Liver (tissue), 9 donors: ENCODE measurements around the gene APBB1. TPM values are rescaled to one million over a fixed set of nuclear protein-coding genes. Genes with fewer than 3 reads are reported as not detected.

Source experiments
- DNase-seq: peaks from one replicate; pipeline ENCODE4 v3.0.0-alpha.2; 2017; ENCODE audit warnings: low spot score
- H3K27ac ChIP-seq, 2 donors: one replicate each; pipeline ENCODE4 v1.7.0; 2013; ENCODE audit warnings: inconsistent platforms in 2 of 2, low read length in 2 of 2, control low read depth in 1 of 2, low read depth in 1 of 2, mild to moderate bottlenecking in 1 of 2
- H3K27me3 ChIP-seq, 4 donors: one replicate each; pipeline versions ENCODE4 v1.6.1 to v1.7.0; 2013; ENCODE audit warnings: low read length in 3 of 4, inconsistent platforms in 1 of 4, mild to moderate bottlenecking in 1 of 4, moderate library complexity in 1 of 4; ENCODE audit not compliant: control insufficient read depth in 4 of 4, insufficient read depth in 4 of 4
- H3K36me3 ChIP-seq, 4 donors: one replicate each; pipeline versions ENCODE4 v1.6.1 to v1.7.0; 2013; ENCODE audit warnings: low read length in 3 of 4, mild to moderate bottlenecking in 3 of 4, low read depth in 1 of 4, moderate library complexity in 1 of 4; ENCODE audit not compliant: control insufficient read depth in 4 of 4, insufficient read depth in 3 of 4
- H3K4me1 ChIP-seq, 4 donors: one replicate each; pipeline versions ENCODE4 v1.6.1 to v1.7.0; 2013; ENCODE audit warnings: low read length in 3 of 4, mild to moderate bottlenecking in 3 of 4, moderate library complexity in 1 of 4; ENCODE audit not compliant: control insufficient read depth in 4 of 4, insufficient read depth in 4 of 4
- H3K4me3 ChIP-seq, 3 donors: one replicate each; pipeline versions ENCODE4 v1.6.1 to v1.7.0; 2013; ENCODE audit warnings: low read length in 3 of 3, control low read depth in 1 of 3, low read depth in 1 of 3, mild to moderate bottlenecking in 1 of 3
- H3K9ac ChIP-seq, 2 donors: one replicate each; pipeline ENCODE4 v1.7.0; 2013; ENCODE audit warnings: low read length in 2 of 2, mild to moderate bottlenecking in 2 of 2, moderate library complexity in 2 of 2, control low read depth in 1 of 2, low read depth in 1 of 2
- H3K9me3 ChIP-seq, 4 donors: one replicate each; pipeline versions ENCODE4 v1.6.1 to v1.7.0; 2013; ENCODE audit warnings: low read length in 3 of 4; ENCODE audit not compliant: control insufficient read depth in 4 of 4
- EGR1 ChIP-seq, 2 donors: IDR thresholded peaks; 2 replicates each; pipeline ENCODE4 v1.6.1; 2016 to 2018; ENCODE audit warnings: antibody characterized with exemption in 2 of 2, low read depth in 2 of 2
- FOXA1 ChIP-seq: IDR thresholded peaks from 2 replicates; pipeline ENCODE4 v1.6.1; 2016; ENCODE audit warnings: antibody characterized with exemption
- FOXA2 ChIP-seq: IDR thresholded peaks from 2 replicates; pipeline ENCODE4 v1.6.1; 2016; ENCODE audit warnings: antibody characterized with exemption
- GABPA ChIP-seq, 2 donors: IDR thresholded peaks in 1 of 2; conservative IDR thresholded peaks in 1 of 2; 2 replicates each; pipeline ENCODE4 v1.6.1; 2016; ENCODE audit warnings: antibody characterized with exemption in 2 of 2, mild to moderate bottlenecking in 1 of 2, moderate library complexity in 1 of 2
- HNF4G ChIP-seq: IDR thresholded peaks from 2 replicates; pipeline ENCODE4 v1.6.1; 2016; ENCODE audit warnings: antibody characterized with exemption
- JUND ChIP-seq, 2 donors: IDR thresholded peaks; 2 replicates each; pipeline ENCODE4 v1.6.1; 2016; ENCODE audit warnings: antibody characterized with exemption in 2 of 2
- NR2F2 ChIP-seq: IDR thresholded peaks from 2 replicates; pipeline ENCODE4 v1.6.1; 2016; ENCODE audit warnings: antibody characterized with exemption
- RXRA ChIP-seq, 2 donors: IDR thresholded peaks; 2 replicates each; pipeline ENCODE4 v1.6.1; 2017 to 2018; ENCODE audit warnings: antibody characterized with exemption in 2 of 2, mild to moderate bottlenecking in 1 of 2
- SP1 ChIP-seq: IDR thresholded peaks from 2 replicates; pipeline ENCODE4 v1.6.1; 2018; ENCODE audit warnings: antibody characterized with exemption, mild to moderate bottlenecking
- TAF1 ChIP-seq: conservative IDR thresholded peaks from 2 replicates; pipeline ENCODE4 v1.6.1; 2016; ENCODE audit warnings: antibody characterized with exemption, mild to moderate bottlenecking
- WGBS: extraction: QIAGEN DNeasy Blood & Tissue Kit; methylation state at CpG from one replicate; pipeline ENCODE4 v1.1.7; 2013; 5-methylcytosine and 5-hydroxymethylcytosine counted together
- polyA plus RNA-seq, 2 donors: library from polyadenylated mRNA; stranded (reverse) in 1 of 2; unstranded in 1 of 2; fragments of 200-250 nt in 1 of 2; fragments of >200 nt in 1 of 2; fragmentation: Nextera tagmentation in 1 of 2; extraction: Ambion mirVana in 1 of 2; gene quantifications; one replicate each; pipeline versions ENCODE4 v1.2.1 to v1.2.3, GENCODE V29; 2013 to 2015
- total RNA-seq, 2 donors: library from RNA; depleted of rRNA; stranded (reverse); fragments of >200 nt; gene quantifications; one replicate each; pipeline ENCODE4 v1.2.3, GENCODE V29; 2014
- TF ChIP-seq, protein P1 (sequence below): IDR thresholded peaks from 2 replicates; pipeline ENCODE4 v1.6.1; 2016; ENCODE audit warnings: antibody characterized with exemption
- TF ChIP-seq, protein P2 (sequence below): fragments of 150-350 bp; IDR thresholded peaks from 2 replicates; pipeline ENCODE4 v1.5.1; 2017; ENCODE audit warnings: improper control_type of control experiment, low read depth, low read length; ENCODE audit not compliant: missing input control
- TF ChIP-seq, protein P3 (sequence below): IDR thresholded peaks from 2 replicates; pipeline ENCODE4 v1.6.1; 2016; ENCODE audit warnings: antibody characterized with exemption
- donor health status: healthy.
- donor health status: healthy.
- donor health status: healthy.
- donor health status: healthy.
- donor health status: healthy.

Gene APBB1
- total and polyA plus RNA-seq, 4 donors = 2.5 to 8.6 (median 6.3) TPM

DNA sequence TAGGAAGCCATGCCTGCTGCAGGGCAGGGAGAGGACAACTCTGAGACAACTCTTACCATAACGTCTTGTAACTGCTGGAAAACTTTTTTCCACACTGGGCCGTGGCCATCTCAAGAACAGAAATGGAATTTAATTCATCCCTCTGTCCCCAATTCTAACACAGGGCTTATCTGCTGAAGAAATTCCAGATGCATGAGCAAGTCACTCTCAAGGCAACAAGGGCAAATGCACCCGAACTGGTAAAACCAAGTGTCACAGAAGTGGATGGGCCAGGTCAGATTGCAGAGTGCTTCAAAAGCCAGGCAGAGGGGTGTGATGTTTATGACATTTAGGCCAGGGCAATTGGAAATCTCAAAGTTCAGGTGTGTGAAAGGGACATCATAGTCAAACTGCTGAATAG lies 21.3 kb downstream of the APBB1 start:
- DNase-seq = no peak
- no peak overlapping the region for H3K9ac ChIP-seq
- no peaks in the 10 kb centered on the region for H3K9me3 ChIP-seq
- peaks cover 0 to 11% (median 7%) of the 10 kb centered on the region in 4 donors for H3K36me3 ChIP-seq
- H3K27me3 ChIP-seq = no peaks in the 10 kb centered on the region
- H3K4me3 ChIP-seq = no peak overlapping the region
- no peak overlapping the region for H3K27ac ChIP-seq
- 84% methylated on average over 3 of the region's 3 CpGs for WGBS
- TF ChIP-seq NR2F2 (peak; percentile 18), EGR1 (IDR thresholded peaks at IDR 0.05; ENCODE audit: low read depth in 2 of 2) (no peak), HNF4G (no peak), FOXA2 (no peak)
- no peaks in the 10 kb centered on the region for H3K4me1 ChIP-seq

DNA sequence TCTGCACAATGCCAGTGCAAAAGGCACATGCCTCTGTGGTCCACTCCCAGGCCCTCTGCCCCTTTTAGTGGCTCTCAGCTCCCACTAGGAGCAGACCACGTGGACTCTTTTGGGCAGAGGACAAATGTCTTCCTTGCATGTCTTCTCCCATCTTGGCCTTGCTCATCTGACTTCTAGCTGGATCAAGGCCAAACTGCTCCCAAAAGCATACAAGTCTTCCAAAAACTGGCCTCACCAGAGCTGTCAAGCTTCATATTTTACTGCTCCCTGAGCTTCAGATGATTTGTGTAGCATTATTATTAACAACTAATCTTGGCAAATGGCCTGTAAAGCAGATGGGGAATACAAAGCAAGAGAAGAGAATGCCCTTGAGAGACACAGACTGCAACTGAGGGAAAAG lies 21.7 kb downstream of the APBB1 start:
- TF ChIP-seq RXRA (IDR thresholded peaks at IDR 0.05) (no peak), EGR1 (IDR thresholded peaks at IDR 0.05; ENCODE audit: low read depth in 2 of 2) (no peak), SP1 (no peak), JUND (IDR thresholded peaks at IDR 0.05) (no peak), NR2F2 (no peak), HNF4G (no peak), GABPA (IDR thresholded peaks at IDR 0.05 in 1 of 2, conservative IDR thresholded peaks at IDR 0.05 in 1 of 2) (no peak), TAF1 (no peak), FOXA1 (no peak)
- TF ChIP-seq, protein P1, sequence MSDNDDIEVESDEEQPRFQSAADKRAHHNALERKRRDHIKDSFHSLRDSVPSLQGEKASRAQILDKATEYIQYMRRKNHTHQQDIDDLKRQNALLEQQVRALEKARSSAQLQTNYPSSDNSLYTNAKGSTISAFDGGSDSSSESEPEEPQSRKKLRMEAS = no peak
- TF ChIP-seq, protein P2, sequence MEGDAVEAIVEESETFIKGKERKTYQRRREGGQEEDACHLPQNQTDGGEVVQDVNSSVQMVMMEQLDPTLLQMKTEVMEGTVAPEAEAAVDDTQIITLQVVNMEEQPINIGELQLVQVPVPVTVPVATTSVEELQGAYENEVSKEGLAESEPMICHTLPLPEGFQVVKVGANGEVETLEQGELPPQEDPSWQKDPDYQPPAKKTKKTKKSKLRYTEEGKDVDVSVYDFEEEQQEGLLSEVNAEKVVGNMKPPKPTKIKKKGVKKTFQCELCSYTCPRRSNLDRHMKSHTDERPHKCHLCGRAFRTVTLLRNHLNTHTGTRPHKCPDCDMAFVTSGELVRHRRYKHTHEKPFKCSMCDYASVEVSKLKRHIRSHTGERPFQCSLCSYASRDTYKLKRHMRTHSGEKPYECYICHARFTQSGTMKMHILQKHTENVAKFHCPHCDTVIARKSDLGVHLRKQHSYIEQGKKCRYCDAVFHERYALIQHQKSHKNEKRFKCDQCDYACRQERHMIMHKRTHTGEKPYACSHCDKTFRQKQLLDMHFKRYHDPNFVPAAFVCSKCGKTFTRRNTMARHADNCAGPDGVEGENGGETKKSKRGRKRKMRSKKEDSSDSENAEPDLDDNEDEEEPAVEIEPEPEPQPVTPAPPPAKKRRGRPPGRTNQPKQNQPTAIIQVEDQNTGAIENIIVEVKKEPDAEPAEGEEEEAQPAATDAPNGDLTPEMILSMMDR = no peak
- H3K27ac ChIP-seq = no peak overlapping the region
- 70% methylated on average over 1 of the region's 1 CpG for WGBS

DNA sequence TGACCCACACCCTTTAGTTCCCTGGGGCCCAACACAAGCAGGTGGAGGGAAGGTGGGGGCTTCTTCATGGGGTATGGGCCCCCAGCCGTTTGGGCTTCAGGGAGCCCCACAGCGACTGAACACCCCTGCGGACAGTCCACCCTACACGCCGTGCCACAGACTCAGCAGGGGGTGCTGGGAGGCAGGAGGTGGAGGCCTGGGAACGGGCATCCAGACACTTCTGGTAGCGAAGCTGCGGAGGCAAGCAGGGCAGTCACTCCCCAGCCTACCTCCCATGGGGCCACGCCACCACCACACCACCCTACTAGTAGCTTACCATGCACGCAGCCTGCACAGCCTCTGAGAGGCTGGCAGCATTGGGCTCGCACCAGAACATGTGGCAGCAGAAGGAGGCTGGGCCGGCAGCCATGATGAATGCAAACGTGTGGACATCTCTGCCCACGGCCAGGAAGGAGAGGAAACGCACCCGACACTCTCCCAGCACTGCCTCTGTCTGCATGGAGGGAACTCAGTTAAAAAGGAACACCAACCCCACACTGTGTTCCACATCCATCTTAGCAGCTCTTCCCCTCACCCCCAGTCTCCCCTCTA lies 23.3 kb downstream of the APBB1 start:
- H3K27me3 ChIP-seq = no peaks in the 10 kb centered on the region
- H3K4me1 ChIP-seq = peaks cover 6 to 13% (median 10%) of the 10 kb centered on the region in 4 donors
- 92% methylated on average over 16 of the region's 16 CpGs for WGBS
- TF ChIP-seq, protein P3, sequence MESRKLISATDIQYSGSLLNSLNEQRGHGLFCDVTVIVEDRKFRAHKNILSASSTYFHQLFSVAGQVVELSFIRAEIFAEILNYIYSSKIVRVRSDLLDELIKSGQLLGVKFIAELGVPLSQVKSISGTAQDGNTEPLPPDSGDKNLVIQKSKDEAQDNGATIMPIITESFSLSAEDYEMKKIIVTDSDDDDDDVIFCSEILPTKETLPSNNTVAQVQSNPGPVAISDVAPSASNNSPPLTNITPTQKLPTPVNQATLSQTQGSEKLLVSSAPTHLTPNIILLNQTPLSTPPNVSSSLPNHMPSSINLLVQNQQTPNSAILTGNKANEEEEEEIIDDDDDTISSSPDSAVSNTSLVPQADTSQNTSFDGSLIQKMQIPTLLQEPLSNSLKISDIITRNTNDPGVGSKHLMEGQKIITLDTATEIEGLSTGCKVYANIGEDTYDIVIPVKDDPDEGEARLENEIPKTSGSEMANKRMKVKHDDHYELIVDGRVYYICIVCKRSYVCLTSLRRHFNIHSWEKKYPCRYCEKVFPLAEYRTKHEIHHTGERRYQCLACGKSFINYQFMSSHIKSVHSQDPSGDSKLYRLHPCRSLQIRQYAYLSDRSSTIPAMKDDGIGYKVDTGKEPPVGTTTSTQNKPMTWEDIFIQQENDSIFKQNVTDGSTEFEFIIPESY = no peak
- TF ChIP-seq FOXA1 (no peak), JUND (IDR thresholded peaks at IDR 0.05) (no peak), TAF1 (no peak)
- TF ChIP-seq, protein P2 = no peak
- no peaks in the 10 kb centered on the region for H3K9me3 ChIP-seq
- peaks cover 0 to 13% (median 7%) of the 10 kb centered on the region in 4 donors for H3K36me3 ChIP-seq
- DNase-seq = no peak
- H3K4me3 ChIP-seq = no peak overlapping the region
- no peak overlapping the region for H3K27ac ChIP-seq
- H3K9ac ChIP-seq = no peak overlapping the region

More for the DNA sequence above, 21.7 kb downstream of the APBB1 start:
- Histone ChIP-seq H3K36me3 (peaks cover 0 to 11% (median 7%) of the 10 kb centered on the region in 4 donors), H3K4me3 (no peak overlapping the region), H3K9me3 (no peaks in the 10 kb centered on the region), H3K4me1 (no peaks in the 10 kb centered on the region), H3K9ac (no peak overlapping the region), H3K27me3 (no peaks in the 10 kb centered on the region)
- DNase-seq = no peak
